ENCODE results near the gene TMEM208.
A peak's percentile ranks its signal among the peaks of the same experiment; 100 is the strongest.

The TMEM208 gene

DNA sequence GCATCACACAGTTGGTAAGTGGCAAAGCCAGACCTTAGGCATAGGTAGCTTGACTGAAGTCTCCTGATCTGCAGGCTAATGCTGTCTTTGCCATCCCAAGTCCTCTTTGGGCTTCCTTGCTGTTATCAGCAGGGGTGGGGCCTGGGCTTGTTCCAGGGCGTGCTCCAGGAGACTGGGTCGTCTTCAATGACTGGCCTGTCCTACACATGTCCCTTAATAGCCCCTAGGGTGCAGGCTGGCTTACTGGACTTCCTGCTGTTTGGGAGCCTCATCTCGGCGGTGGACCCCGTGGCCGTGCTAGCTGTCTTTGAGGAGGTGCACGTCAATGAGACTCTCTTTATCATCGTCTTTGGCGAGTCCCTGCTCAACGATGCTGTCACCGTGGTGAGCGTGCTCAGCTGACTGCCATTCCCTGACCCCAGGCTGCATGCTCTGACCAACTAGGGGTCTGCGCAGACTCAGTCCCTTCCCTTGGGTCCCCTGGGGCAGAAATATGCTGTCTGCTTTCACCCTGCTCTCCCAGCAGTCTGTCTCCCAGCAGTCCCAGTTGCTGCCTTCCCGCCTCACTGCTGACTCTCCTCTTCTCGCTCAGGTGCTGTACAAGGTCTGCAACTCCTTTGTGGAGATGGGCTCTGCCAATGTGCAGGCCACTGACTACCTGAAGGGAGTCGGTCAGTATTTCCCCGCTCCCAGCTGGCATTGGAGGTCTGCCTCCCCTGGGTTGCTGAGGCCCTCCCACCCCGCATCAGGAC lies 28.0 kb downstream of the TMEM208 start:
- no peak for DNase-seq

DNA sequence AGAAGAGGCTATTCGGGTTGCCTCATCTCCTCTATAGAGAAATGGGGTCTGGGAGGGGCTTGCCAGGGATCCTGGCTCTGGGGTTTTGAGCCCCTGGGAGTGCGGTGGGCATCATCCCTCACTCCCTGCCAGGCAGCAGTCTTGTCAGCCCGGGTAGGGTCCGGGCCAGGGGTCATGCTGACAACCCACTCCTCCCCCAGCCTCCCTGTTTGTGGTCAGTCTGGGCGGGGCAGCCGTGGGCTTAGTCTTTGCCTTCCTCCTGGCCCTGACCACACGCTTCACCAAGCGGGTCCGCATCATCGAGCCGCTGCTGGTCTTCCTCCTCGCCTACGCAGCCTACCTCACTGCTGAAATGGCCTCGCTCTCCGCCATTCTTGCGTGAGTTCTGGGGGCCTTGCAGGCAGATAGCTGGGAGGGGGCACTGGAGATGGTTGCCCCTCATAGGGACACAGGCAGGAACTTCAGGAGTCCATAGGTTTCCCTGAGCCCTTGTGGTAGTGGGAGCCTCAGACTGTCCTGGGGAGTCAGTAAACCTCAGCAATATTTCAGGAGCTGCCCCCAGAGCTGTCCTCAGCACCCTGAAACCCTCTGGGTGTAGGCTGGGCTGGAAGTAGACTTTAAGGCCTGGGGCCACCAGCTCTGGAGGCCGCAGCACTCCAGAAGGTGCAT lies 28.8 kb downstream of the TMEM208 start:
- no peak for DNase-seq

DNA sequence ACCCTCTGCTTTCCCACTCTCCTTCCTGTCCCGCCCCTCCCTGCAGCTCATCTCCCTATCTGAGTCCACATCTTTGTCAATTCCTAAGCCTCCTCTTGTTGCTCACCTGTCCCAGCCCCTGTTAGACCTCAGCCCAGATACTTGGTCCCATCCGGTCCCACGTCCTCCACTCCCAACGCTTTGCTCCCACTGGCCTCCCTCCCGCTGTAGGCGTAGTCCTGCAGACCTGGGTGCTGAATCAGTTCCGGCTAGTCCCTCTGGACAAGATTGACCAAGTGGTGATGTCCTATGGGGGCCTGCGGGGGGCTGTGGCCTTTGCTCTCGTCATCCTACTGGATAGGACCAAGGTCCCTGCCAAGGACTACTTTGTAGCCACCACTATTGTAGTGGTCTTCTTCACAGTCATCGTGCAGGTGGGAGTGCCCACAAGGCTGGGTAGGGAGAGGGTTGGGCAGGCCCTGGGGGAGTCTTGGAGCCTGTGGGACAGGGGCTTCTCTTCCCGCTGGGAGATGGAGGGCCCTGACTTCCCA lies 29.8 kb downstream of the TMEM208 start:
- DNase-seq: no peak

DNA sequence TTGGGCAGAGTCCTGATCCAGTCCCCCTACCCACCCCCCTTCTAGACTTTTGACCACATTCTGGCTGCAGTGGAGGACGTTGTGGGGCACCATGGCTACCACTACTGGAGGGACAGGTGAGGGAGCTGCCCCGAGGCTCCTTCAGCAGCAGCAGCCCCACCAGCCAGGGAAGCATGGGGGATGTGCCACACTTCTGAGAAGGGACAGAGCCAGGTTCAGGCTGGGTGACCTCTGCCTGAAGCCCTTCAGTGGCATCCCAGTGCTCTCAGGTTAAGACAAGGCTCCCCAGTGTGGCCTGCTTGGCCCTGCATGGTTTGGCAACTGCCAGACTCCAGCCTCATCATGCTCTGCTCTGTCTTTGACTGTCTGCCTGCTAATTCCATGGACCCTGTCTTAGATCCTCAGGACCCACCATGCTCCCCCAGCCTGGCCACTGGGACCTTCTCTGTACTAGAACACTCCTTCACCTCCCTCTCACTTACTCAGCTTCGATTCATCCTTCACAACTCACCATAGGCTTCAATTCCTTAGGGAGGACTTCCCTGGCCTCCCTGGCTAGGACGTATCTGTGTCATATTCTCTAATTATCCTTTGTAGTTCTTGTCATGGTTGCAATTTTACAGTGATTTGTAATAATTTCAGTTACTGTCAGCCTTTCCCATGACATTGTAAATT lies 30.7 kb downstream of the TMEM208 start:
- no peak for DNase-seq

DNA sequence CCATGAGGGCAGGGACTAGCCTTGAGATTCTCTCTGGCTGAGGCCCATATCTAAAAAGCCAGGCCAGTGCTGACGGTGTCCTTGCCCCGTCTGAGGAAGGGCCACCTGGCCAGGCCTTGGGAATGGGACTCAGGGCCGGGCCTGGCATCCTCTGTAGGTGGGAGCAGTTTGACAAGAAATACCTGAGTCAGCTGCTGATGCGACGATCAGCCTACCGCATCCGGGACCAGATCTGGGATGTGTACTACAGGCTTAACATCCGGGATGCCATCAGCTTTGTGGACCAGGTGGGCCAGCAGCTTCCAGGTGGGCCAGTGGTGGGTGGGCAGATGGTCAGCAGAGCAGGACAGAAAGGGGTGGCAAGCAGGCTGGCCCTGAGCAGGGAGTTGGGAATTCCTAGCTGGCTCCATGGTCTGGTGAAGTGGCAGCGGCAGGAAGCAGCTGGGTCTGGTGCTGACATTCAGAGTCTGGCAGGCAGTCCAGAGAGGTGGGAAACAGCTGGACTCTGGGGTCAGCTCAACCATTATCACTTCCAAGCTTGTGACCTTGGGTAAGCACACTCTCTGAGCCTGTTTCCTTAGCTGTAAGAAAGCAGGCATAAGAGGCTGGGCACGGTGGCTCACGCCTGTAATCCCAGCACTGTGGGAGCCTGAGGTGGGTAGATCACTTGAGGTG lies 31.4 kb downstream of the TMEM208 start:
- no peak for DNase-seq

DNA sequence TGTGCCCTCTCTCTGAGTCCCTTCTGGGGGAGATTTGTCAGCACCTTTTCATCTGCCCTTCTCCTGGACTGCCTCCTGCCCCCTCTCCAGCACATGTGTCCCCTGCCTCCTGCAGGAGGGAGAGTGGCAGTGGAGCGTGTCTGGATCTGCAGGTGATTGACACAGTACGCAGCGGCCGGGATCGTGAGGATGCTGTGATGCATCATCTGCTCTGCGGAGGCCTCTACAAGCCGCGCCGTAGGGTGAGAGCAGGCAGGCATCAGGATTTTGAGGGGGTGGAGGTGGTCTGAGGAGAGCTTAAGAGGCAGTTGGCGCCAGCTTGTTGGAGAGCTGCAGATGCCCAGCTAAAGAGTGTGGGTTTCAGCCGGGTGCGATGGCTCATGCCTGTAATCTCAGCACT lies 32.8 kb downstream of the TMEM208 start:
- no peak for DNase-seq

DNA sequence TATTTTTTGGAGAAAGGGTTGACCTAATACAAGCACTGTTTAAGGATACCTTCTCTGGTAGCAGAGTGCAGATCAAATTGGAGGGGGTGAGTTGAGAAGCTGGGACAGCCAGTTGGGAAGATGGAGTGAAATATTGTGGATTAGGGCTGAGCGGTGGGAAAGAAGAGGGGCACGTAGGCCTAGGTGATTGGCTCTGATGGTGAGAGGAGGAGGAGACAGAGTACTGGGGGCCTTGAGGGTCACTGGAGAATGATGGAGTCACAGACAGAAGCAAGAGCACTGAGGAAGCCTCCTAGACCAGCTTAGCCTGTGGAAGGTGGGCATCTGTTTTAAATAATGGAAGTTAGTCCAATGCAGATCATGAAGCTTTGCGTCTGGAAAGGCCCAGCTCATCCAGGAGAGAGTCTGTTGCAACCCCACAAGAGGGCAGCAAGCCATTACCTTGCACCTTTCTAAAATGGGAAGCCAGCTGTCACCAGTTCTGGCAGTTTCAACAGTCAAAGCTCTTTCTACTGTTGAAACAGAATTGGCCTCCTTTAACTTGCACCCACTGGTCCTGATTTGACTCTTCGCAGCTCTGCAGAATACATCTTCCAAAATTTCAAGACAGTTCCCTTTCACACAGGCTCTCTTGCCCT lies 33.6 kb downstream of the TMEM208 start:
- peak; percentile 27 for DNase-seq

DNA sequence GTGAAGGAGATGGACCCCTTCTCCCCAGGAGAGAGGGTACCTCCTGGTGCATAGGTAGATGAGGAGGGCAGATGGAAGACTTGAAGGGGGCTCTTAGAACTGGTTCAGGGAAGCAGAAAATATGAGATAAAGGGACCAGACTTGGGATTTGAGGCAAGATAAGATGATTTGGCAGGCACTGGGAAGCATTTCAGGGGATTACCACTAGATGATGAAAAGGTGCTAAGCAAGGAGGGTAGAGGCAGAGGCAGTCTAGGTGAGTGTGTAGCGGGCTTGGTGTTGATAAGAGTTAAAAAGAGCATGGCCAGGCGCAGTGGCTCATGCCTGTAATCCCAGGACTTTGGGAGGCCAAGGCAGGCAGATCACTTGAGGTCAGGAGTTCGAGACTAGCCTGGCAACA lies 36.3 kb downstream of the TMEM208 start:
- no peak for DNase-seq

DNA sequence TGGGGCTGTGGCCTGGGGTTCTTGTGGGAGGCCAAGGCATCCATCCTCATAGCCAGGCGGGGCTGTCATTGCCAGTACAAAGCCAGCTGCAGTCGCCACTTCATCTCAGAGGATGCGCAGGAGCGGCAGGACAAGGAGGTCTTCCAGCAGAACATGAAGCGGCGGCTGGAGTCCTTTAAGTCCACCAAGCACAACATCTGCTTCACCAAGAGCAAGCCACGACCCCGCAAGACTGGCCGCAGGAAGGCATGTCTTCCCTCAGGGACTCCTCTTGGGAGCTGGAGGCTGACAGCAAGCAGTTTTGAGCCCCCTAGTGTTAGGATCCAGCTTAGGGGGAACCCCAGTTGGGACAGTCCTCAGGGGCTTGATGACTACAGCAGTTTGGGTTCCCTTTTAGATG lies 37.3 kb downstream of the TMEM208 start:
- DNase-seq: no peak

DNA sequence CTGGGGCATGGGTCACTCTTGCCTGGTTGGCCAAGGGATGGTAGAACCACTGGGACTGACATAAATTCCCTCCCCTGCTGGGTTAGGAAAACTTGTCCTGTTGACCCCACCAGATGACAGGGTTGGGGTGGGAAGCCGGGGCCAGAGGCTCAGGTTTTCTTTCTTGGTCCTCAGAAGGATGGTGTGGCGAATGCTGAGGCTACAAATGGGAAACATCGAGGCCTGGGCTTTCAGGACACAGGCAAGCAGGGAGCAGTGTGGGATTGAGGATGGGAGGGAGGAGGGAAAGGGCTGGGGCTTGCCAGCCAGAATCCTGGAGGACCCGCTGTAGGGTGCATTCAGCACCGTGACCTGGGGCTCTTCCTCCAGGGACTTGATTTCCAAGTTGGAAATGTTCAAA lies 37.9 kb downstream of the TMEM208 start:
- DNase-seq: no peak

DNA sequence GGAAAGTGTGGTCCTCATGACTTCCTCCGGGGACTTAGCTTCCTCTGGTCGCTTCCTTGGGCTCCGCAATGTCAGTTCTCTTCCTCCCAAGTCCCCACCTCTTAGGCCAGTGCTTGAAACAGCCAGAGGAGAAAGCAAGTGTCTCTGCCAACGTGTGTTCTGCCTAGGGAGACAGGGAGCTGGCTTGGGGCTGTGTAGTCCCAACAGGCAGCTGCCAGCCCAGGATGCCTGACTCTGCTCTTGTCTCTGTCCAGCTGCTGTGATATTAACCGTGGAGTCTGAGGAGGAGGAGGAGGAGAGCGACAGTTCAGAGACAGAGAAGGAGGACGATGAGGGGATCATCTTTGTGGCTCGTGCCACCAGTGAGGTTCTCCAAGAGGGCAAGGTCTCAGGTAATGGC lies 38.9 kb downstream of the TMEM208 start:
- no peak for DNase-seq

DNA sequence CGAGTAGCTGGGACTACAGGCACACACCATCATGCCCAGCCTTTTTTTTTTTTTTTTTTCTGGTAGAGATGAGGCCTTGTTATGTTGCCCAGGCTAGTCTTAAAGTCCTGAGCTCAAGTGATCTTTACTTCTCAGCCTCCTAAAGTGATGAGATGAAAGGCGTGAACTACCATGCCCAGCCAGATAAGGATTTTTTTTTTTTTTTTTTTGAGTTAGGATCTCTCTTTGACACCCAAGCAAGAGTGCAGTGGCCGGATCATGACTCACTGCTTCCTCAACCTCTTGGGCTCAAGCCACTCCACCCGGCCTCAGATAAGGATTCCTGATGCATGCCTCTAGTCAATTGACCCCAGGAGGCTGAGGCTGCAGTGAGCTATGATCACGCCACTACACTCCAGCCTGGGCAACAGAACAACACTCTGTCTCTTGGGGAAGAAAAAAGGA lies 41.2 kb downstream of the TMEM208 start:
- DNase-seq: no peak

DNA sequence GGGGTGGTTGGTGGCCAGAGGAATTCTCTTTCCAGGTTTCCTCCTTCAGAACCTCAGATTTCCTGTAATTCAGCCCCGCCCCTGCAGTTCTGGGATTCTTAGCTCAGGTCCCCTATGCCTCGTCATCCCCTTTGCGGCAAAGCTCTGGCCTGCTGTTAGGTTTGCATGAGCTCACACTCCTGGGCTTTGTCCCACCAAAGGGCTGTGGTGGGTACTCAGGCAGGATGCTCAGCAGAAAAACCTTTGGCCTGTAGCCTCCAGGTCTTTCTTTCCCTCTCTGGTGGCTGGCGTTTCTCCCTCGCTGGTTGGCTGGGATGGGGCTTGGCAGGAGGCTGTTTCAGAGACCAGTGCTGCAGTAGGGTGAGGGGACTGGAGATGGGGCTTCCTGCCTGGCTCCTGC lies 42.8 kb downstream of the TMEM208 start:
- DNase-seq: no peak

DNA sequence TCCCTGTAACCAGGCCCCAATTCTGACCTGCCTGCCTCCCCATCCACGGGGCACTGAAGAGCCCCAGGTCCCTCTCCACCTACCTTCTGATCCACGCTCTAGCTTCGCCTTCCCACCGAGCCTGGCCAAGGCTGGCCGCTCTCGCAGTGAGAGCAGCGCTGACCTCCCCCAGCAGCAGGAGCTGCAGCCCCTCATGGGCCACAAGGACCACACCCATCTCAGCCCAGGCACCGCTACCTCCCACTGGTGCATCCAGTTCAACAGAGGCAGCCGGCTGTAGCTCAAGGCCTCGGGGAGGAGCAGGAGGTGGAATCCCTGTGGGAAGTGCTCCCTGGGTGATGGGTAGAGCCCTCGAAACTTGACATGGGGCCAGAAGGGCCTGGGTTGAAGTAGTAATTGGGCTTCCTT lies 44.0 kb downstream of the TMEM208 start:
- no peak for DNase-seq

DNA sequence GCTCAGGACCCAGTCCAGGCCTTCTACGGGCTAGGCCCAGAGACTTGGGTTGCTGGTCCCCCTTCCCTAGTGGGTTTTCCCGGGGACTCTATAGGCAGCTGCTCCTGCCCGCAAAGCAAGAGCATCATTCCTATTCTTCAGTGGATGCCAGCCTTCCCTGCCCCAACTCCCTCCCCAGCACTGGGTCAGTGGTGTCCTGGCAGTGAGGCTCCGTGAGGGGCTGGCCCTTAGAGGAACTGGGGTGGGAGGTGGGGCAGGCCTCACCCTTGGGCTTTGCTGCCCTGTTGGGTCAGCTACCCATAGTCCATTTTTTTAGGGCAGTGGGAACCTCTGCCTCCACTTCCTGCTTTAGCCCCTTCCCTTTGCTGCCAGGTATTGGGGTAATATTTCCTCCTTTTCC lies 44.5 kb downstream of the TMEM208 start:
- DNase-seq: no peak

DNA sequence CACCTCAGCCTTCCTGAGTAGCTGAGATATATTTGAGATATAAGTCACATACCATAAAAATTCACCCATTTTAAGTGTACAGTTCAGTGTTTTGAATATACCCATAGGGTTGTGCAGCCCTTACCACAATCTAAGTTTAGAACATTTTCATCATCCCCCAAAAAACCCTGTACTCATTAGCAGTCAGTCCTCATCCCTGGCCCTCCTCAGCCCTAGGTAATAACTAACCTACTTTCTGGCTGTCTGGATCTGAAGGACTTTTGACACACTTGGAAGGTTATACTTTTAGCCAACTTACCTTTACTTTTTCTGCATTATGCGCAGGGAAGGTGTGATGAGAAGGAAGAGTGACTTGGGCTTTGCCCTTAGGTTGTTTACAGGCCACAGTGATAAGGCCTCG lies 48.4 kb downstream of the TMEM208 start:
- no peak for DNase-seq

DNA sequence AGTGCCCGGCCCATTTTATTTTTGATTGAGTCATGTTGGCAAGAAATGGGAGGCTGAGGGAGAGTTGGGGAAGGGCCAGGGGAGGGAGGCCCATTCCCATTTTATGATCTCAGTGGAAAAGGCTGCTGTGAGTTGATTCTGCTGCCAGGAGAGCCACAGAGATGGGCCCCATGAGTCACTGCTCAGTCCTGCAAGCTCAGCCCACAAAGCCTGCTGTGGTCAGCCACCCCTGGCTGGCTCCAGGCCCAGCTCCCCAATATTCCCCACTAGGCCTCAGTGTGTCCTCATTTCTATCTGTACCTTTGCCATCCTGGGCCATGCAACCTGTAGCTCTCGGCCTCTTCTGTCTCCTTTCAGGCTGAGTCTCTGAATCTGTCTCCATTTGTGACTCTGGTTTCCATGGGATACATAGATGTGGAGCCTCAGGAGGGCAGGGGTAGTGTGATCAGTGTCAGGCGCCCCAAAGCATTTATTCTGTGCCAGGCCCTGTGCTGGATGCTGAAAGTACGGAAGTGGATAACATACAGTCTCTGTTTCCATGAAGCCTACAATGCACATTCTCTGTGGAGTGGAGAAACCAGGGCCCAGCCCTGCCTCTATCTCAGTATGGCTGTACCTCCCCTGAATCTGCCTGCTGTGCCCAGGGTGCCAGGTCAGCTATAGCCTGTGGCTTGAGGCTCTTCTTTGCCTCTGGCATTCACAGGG lies 50.5 kb downstream of the TMEM208 start:
- DNase-seq: no peak

DNA sequence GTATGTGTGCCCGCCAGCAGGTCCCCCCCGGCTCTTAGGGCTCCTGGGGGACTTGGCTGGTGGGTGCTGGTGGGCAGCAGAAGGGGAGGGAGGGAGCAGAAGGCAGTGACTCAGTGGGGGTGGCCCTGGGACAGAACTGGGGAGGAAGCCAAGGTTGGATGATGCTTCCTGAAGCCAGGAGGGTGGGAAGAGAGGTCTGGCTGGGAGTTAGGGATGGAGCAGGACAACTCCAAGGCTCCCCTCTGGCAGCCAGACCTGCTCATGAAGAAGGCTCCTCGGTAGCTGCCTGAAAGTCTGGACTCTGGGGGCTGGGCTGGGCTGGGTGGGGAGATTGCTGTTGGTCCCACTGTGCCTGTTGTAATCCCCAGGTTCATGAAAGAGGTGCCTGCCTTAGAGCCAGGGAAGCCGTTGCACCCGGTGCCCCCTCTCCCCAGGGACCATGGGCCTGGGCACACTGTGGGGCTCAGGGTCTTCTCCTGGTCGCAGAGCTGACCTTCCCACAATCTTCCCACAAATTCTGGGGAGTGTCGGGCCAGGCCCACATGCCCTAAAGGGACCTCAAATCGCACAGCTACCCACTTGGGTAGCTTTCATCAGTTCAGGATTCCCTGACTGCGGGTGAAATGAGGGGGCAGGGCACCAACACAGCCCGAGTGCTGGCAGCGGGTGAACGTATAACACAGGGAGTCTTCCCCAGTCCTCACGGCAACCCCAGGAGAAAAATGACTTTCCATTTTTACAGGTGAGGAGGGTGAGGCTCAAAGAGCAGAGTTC lies 51.3 kb downstream of the TMEM208 start:
- DNase-seq: no peak
